Sigmoid colon (tissue), 3 donors: ENCODE measurements around the gene IER2.

ENCODE experiments used
- POLR2A ChIP-seq, 2 donors: fragments of 450-650 bp; IDR thresholded peaks; one replicate each; pipeline ENCODE4 v1.6.1; 2016; ENCODE audit warnings: antibody characterized with exemption in 2 of 2, mild to moderate bottlenecking in 2 of 2, moderate library complexity in 2 of 2
- TF ChIP-seq, protein P1 (sequence below), 4 experiments: fragments of 450-650 bp in 3 of 4; fragments of 200-600 bp in 1 of 4; IDR thresholded peaks; one replicate each; pipeline ENCODE4 v1.5.1; 2016 to 2019; ENCODE audit warnings: antibody characterized with exemption in 4 of 4, mild to moderate bottlenecking in 3 of 4, moderate library complexity in 2 of 4

DNA sequence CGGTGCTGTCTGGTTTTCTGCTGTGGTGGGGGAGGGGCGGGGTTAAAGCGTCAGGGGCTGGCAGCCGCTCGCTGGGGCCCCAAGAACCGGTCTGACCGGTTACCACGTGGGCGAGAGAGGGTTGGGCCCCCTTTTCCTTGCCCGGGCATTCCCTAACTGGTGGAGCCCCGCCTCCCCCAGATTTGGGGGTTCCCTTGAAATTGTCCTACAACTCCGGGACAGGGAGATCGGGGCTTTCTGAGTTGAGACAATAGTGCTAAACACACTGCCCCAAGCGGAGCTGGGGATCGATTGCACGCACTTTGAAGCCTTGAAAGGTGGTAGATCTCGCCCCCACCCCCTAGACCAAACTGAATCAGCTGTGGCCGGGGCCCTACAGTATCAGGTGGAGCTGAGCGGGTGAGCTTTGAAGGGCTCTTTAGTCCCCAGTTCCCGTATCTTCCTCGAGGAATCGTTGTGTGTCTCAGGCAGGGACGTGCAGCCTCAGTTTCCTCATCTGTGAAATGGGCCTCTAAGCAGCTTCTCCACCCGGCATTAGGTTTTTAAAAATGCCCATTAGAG is 4.8 kb downstream of the IER2 start:
- TF ChIP-seq, protein P1, sequence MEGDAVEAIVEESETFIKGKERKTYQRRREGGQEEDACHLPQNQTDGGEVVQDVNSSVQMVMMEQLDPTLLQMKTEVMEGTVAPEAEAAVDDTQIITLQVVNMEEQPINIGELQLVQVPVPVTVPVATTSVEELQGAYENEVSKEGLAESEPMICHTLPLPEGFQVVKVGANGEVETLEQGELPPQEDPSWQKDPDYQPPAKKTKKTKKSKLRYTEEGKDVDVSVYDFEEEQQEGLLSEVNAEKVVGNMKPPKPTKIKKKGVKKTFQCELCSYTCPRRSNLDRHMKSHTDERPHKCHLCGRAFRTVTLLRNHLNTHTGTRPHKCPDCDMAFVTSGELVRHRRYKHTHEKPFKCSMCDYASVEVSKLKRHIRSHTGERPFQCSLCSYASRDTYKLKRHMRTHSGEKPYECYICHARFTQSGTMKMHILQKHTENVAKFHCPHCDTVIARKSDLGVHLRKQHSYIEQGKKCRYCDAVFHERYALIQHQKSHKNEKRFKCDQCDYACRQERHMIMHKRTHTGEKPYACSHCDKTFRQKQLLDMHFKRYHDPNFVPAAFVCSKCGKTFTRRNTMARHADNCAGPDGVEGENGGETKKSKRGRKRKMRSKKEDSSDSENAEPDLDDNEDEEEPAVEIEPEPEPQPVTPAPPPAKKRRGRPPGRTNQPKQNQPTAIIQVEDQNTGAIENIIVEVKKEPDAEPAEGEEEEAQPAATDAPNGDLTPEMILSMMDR (IDR thresholded peaks at IDR 0.05): no peak
- no peak for TF ChIP-seq POLR2A (IDR thresholded peaks at IDR 0.05)
